HG03066 (cell line): Measurements from ENCODE around the gene ERI3.
A peak's percentile ranks its signal among the peaks of the same experiment; 100 is the strongest.
"Not testable (repeated sequence)": the region's sequence is repeated elsewhere in the genome, so short reads cannot be mapped to it uniquely, and the experiment has no call there.

Experiments used
- ATAC-seq: cut with Tn5 transposase; IDR thresholded peaks from one replicate; pipeline ENCODE4 v1.9.1; 2021; ENCODE audit warnings: low read depth; ENCODE audit not compliant: unreplicated experiment

ERI3 gene

DNA sequence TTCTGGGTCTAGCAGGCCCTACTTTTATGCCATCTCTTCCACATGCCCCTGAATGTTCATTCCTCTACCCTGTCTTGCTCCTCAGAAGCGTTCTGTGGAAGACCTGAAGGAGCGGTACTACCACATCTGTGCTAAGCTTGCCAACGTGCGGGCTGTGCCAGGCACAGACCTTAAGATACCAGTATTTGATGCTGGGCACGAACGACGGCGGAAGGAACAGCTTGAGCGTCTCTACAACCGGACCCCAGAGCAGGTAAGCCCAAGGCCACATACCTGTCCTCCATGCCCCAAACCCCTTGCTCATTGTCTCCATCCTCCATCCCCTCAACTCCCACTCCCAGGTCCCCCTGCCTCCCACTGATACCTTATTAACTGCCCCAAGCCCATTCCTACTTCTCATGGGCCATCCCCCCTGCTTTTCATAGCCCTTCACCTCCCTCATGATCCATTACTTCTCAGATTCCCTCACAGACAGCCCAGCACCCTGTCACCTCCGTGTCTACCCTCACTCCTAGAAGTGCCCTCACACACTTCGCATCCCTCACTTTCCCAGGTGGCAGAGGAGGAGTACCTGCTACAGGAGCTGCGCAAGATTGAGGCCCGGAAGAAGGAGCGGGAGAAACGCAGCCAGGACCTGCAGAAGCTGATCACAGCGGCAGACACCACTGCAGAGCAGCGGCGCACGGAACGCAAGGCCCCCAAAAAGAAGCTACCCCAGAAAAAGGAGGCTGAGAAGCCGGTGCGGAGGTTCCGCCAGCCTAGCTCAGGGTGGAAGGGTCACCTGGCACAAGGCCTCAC lies 136.4 kb downstream of the ERI3 start:
- no peak for ATAC-seq

DNA sequence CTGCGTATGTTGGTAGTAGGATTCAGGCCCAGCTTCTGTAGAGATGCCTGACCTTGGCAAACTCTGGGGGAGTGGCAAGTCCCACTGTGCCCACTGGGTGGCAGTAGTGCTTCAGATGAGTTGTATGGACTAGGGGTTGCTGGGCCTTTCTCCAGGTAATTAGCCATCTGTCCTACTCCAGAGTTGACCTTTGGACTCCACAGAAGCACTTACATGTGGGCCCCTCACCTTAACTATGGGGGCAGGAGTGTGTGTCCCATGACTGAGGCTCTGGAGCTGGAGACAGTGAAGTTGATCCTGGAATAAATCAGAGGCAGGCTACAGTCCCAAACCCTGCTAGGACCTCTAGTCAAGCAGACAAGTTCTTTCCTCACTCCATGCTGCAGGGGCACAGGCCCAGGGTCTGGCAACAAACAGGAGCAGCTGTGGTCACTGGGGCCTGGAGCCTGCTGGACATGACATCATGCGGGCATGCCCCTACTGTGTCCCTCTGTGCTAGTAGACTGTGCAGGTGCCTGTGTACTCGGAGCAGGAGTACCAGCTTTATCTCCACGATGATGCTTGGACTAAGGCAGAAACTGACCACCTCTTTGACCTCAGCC lies 137.1 kb downstream of the ERI3 start:
- no peak for ATAC-seq

DNA sequence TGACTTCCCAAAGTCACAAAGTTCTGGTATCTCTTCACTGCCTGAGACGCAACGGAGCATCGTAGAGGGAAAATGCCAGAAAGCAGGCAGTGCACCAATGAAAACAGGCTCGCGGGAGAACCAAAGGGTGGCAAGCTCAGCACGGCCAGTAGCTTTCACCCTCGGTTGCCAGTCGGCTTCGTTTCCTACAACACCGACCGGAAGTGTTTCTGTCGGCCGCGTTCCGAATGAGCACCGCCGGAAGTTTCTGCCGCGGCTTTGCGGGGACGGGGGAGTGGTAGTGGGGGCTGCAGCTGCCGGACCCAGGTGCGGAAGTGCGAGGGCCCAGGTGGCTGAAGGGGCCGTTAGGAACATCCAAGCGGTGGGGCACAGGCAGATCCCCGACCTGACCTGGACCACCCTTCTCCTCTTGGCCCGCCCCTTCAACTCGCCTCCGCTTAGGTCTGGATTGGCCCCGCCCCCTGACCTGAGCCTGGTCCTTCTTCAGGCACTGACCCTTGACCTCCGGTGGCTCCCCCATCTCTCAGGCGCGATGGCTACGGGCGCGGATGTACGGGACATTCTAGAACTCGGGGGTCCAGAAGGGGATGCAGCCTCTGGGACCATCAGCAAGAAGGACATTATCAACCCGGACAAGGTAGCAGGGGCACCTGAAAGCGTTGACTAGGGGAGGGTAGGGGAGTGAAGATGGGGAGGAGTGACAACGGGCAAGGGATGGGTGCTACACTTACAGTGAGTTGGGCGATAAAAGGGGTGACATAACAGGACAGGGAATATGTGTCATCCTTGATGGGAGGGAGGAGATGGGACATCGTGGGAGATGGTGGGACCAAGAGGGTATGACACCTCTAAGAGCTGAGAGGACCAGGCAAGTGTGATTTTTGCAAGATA lies 141.6 kb downstream of the ERI3 start, which contains the start of gene DMAP1:
DMAP1 (plus strand) TSS at position 250 of the 891 bp plus-strand sequence; CDS start at position 533, 283 bp downstream.
- ATAC-seq, result peak; percentile 70

DNA sequence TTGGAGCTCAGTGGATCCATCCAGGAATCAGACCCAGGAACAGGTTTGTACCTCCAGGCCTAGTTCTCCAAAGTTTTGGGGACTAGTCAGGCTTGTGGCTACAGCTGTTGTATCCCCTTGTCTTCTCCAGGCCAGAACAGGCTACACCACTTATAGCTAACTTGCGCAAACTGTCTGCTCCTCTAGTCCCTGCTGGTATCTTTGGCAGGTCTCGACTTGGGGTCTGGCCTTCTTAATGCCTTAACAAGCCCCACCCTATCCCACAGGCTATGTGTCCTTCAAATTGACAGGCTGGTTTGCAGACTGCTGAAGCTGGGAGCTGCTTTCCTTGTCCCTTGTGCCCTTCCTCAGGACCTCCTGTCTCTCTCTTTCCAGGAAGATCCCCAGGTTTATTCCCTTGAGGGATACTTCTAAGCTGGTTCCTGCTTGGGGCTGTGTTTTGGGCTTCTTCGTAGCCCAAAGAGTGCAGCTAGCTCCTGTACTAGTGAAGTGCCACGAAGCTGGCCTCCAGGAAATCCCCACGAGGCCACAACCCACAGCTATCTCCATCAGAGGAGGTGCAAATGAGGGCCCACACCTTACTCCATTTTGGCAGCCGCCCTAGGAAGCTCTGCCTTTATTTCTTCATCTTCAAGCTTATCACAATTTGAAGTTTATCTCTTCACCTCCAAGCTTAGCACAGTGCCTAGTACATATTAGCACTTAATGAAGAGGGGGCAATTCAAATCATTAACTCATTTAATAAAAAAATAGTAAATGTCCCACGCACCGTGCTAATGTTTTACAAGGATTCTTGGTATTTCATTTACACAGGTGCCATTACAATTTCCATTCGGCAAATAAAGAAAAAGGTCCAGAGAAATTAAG lies 142.5 kb downstream of the ERI3 start:
- no peak for ATAC-seq

GRCh38 chr1:44210595-44210994 lies 144.5 kb downstream of the ERI3 start:
- no peak for ATAC-seq

GRCh38 chr1:44208226-44208625 lies 146.8 kb downstream of the ERI3 start:
- no peak for ATAC-seq

GRCh38 chr1:44206545-44206944 lies 148.5 kb downstream of the ERI3 start:
- not testable (repeated sequence) for ATAC-seq

DNA sequence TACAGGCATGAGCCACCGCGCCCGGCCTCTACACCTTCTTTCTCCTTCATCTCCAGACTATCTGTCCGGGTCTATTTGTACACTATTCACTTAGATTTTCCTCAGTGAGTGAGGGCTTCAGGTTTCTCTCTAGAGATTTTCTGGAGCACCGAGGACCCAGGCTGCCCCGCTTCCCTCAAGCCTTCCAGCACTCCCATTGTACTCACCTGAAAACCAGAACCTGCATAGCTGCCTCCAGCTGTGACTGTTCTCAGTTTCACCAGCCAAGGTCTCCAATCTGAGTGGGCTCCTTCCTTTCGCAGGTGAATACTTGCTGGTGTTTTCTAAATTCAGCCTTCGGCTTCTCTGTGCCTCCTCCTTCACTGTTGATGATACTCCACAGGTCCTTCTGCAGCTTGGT lies 154.7 kb downstream of the ERI3 start:
- ATAC-seq, result no peak

DNA sequence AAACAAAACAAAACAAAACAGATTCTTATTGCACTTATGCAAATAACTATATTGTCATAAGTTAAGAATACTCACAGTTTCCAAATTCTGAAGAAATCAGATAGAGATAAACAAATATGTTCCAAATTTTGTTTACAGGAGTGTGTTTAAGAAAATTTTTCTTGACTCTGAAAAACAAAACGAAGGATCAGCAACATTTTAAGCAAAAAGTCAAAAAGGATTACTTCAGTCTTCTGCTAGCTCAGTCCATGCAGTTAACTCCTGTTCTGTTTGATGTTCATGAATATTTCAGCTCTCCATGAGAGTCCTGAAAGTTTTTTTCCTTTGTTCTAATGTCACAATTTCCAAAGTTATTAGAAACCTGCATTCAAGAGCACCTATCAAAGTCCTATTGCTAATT lies 180.4 kb downstream of the ERI3 start:
- ATAC-seq, result no peak
